ENCODE results near the gene NOL3.
A peak's percentile ranks its signal among the peaks of the same experiment; 100 is the strongest.

Gene NOL3

GRCh38 chr16:67185651-67186134 lies 15.4 kb downstream of the NOL3 start:
- peak overlapping the region; percentile 14 for H3K4me3 ChIP-seq (ENCODE audit: low read length)
- no peak for DNase-seq (ENCODE audit: low read depth)
- no peak for TF ChIP-seq CTCF (conservative IDR thresholded peaks at IDR 0.05; ENCODE audit: low read length)

GRCh38 chr16:67186550-67186950 lies 16.2 kb downstream of the NOL3 start:
- H3K4me3 ChIP-seq (ENCODE audit: low read length), result no peak overlapping the region
- peak; percentile 49 for DNase-seq (ENCODE audit: low read depth)
- TF ChIP-seq CTCF (conservative IDR thresholded peaks at IDR 0.05; ENCODE audit: low read length), result no peak

- no peak for DNase-seq (ENCODE audit: low read depth)
- no peak overlapping the region for H3K4me3 ChIP-seq (ENCODE audit: low read length)
- no peak for TF ChIP-seq CTCF (conservative IDR thresholded peaks at IDR 0.05; ENCODE audit: low read length)
These were observed 17.0 kb downstream of the NOL3 start for GRCh38 chr16:67187175-67187890.

- DNase-seq (ENCODE audit: low read depth), result no peak
- no peak for TF ChIP-seq CTCF (conservative IDR thresholded peaks at IDR 0.05; ENCODE audit: low read length)
- no peak overlapping the region for H3K4me3 ChIP-seq (ENCODE audit: low read length)
These were observed 18.0 kb downstream of the NOL3 start for GRCh38 chr16:67188323-67188722.

- TF ChIP-seq CTCF (conservative IDR thresholded peaks at IDR 0.05; ENCODE audit: low read length), result no peak
These were observed 18.5 kb downstream of the NOL3 start for GRCh38 chr16:67188798-67189197.

GRCh38 chr16:67190041-67190440 lies 19.7 kb downstream of the NOL3 start, which contains the start of gene EXOC3L1:
TSS of gene EXOC3L1 (minus strand) at chr16:67190136. CDS start at chr16:67189676, 460 bp downstream.
- no peak for TF ChIP-seq CTCF (conservative IDR thresholded peaks at IDR 0.05; ENCODE audit: low read length)
- no peak within 1 kb of the TSS for H3K4me3 ChIP-seq (ENCODE audit: low read length)
- DNase-seq (ENCODE audit: low read depth), result no peak

More at GRCh38 chr16:67188798-67189197, 18.5 kb downstream of the NOL3 start:
- no peak overlapping the region for H3K4me3 ChIP-seq (ENCODE audit: low read length)
- DNase-seq (ENCODE audit: low read depth), result no peak
